ENCODE results near the gene JARID2.

DNA sequence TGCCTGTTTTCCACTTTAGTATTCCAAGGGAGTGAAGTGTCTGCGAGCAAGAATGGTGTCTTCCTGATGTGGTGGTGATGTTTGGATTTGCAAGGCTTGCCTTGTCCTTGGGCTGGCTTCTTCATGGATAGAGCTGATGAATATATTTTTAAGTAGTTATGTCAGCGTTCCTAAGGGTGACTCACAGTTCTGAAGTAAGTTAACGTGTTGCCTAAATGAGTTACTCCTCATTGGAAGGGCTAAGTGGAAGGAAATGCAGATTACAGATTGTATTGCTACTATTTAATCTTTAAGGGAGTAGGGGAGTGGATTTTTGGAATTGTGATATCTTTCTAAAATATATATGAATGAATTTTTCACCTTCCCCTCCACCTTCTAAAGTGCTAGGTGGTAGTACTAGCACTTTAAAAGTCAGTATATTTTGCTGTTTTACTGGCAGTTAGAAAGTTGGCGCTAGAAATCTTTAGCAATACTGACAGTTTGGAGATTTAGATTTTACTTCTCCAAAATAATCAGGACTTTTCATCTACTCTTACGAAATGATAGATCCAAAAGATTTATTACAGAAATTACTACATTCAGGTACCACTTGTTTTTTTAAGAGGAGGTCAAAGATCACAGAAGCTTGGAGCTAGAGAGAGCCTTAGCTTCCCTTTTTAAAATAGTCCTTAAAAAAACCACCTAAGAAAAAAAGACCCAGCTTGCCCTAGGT is 197.4 kb downstream of the JARID2 start:
- TF ChIP-seq, protein P1, sequence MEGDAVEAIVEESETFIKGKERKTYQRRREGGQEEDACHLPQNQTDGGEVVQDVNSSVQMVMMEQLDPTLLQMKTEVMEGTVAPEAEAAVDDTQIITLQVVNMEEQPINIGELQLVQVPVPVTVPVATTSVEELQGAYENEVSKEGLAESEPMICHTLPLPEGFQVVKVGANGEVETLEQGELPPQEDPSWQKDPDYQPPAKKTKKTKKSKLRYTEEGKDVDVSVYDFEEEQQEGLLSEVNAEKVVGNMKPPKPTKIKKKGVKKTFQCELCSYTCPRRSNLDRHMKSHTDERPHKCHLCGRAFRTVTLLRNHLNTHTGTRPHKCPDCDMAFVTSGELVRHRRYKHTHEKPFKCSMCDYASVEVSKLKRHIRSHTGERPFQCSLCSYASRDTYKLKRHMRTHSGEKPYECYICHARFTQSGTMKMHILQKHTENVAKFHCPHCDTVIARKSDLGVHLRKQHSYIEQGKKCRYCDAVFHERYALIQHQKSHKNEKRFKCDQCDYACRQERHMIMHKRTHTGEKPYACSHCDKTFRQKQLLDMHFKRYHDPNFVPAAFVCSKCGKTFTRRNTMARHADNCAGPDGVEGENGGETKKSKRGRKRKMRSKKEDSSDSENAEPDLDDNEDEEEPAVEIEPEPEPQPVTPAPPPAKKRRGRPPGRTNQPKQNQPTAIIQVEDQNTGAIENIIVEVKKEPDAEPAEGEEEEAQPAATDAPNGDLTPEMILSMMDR (IDR thresholded peaks at IDR 0.05), result no peak
- TF ChIP-seq POLR2AphosphoS5 (IDR thresholded peaks at IDR 0.05) (peak in 2 of 4 donors; percentile 12 to 34), EP300 (IDR thresholded peaks at IDR 0.05) (no peak)

Measured in sigmoid colon (tissue), 4 donors.